Ureter (tissue), 1 donor: ENCODE results near the gene EIF3J. TPM values are rescaled to one million over a fixed set of nuclear protein-coding genes. Genes with fewer than 3 reads are reported as not detected.

Source experiments
- DNase-seq: peaks from one replicate; pipeline ENCODE4 v3.0.0-alpha.2; 2020; ENCODE audit warnings: low spot score
- total RNA-seq: library from RNA; stranded (reverse); gene quantifications from one replicate; pipeline ENCODE4 v1.2.4, GENCODE V29; 2023
- donor health status: DM: yes; HTN: yes; CAD: no.

The EIF3J gene
- total RNA-seq, 1 donor from 2014 or later = 82.9 TPM

- no peak for DNase-seq
Observed at GRCh38 chr15:44595246-44595645, 58.3 kb downstream of the EIF3J start.

GRCh38 chr15:44595656-44596510 lies 58.9 kb downstream of the EIF3J start:
- no peak for DNase-seq

GRCh38 chr15:44596511-44597010 lies 59.6 kb downstream of the EIF3J start:
- no peak for DNase-seq

GRCh38 chr15:44598066-44598465 lies 61.1 kb downstream of the EIF3J start:
- no peak for DNase-seq

GRCh38 chr15:44598892-44599291 lies 61.9 kb downstream of the EIF3J start:
- peak; percentile 46 for DNase-seq

- DNase-seq = no peak
Observed at GRCh38 chr15:44603126-44603525, 66.2 kb downstream of the EIF3J start.

DNA sequence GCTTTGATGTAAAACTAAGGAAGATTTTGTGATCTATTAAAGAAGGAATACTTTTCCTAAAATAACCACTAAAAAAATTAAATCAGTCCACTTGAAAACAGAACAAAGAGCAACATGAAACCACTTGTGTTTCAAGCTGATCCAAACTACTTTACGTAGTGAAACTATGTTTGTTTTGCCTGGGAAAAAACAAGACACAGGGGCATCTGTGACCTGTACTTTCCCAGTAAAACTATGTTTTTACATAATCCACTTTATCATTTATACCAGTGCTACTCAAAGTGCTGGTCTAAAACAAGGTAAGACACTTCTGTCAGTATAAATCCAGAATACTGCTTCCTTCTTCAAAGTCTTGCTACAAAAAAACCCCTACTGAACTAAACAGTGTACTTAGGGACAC lies 69.8 kb downstream of the EIF3J start:
- DNase-seq = no peak

Other genes starting within 250 kb of the EIF3J start
- gene GOLM2, start 248.4 kb upstream of the EIF3J start, total RNA-seq = 91.7 TPM
- 58.3 TPM for gene CTDSPL2, start 109.5 kb upstream of the EIF3J start, total RNA-seq
- gene SPG11, start 126.5 kb downstream of the EIF3J start, total RNA-seq = 155 TPM
- 4.0 TPM for gene PATL2, start 174.2 kb downstream of the EIF3J start, total RNA-seq
- 1,566 TPM for gene B2M, start 174.4 kb downstream of the EIF3J start, total RNA-seq
- gene TRIM69, start 199.4 kb downstream of the EIF3J start, total RNA-seq = 25.7 TPM